MM.1S (cell line): Measurements from ENCODE around the gene CALR3.

ENCODE experiments used
- EZH2 ChIP-seq: fragments of 300-600 bp; sonication (generic); optimal IDR thresholded peaks from 2 replicates; pipeline ENCODE3; 2017; ENCODE audit warnings: low read depth, mild to moderate bottlenecking, antibody characterized with exemption, low read length, mixed read lengths
- EZH2phosphoT487 ChIP-seq: fragments of 300-600 bp; sonication (generic); IDR thresholded peaks from 2 replicates; pipeline ENCODE4 v1.6.1; 2018; ENCODE audit warnings: antibody characterized with exemption, low read length
- TF ChIP-seq, protein P1 (sequence below): fragments of 300-600 bp; sonication (generic); IDR thresholded peaks from 2 replicates; pipeline ENCODE4 v1.5.1; 2016; ENCODE audit warnings: antibody characterized with exemption, low read length, mixed read lengths

GRCh38 chr19:16457954-16458331, 38.0 kb downstream of the CALR3 start:
- TF ChIP-seq, protein P1, sequence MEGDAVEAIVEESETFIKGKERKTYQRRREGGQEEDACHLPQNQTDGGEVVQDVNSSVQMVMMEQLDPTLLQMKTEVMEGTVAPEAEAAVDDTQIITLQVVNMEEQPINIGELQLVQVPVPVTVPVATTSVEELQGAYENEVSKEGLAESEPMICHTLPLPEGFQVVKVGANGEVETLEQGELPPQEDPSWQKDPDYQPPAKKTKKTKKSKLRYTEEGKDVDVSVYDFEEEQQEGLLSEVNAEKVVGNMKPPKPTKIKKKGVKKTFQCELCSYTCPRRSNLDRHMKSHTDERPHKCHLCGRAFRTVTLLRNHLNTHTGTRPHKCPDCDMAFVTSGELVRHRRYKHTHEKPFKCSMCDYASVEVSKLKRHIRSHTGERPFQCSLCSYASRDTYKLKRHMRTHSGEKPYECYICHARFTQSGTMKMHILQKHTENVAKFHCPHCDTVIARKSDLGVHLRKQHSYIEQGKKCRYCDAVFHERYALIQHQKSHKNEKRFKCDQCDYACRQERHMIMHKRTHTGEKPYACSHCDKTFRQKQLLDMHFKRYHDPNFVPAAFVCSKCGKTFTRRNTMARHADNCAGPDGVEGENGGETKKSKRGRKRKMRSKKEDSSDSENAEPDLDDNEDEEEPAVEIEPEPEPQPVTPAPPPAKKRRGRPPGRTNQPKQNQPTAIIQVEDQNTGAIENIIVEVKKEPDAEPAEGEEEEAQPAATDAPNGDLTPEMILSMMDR, result no peak
- TF ChIP-seq EZH2 (no peak), EZH2phosphoT487 (no peak)
